CD4-positive, CD25-positive, alpha-beta regulatory T cell (primary cell): Measurements from ENCODE around the gene LSM4. TPM values are rescaled to one million over a fixed set of nuclear protein-coding genes. Genes with fewer than 3 reads are reported as not detected.
A peak's percentile ranks its signal among the peaks of the same experiment; 100 is the strongest.
"Not testable (repeated sequence)": the region's sequence is repeated elsewhere in the genome, so short reads cannot be mapped to it uniquely, and the experiment has no call there.

ENCODE experiments used
- ATAC-seq, 2 donors: fragments of 150-1000 bp; cut with Tn5 transposase; one replicate each; pipeline ENCODE4 v1.10.0; 2021; ENCODE audit warnings: low read depth in 2 of 2, moderate number of reproducible peaks in 2 of 2, moderate library complexity in 1 of 2
- DNase-seq, 3 donors: peaks; one replicate each; pipeline versions ENCODE4 v3.0.0 to v3.0.0-alpha.2; 2012 to 2022; ENCODE audit warnings: mixed read lengths in 1 of 3
- H3K27ac ChIP-seq: one replicate; pipeline ENCODE4 v1.7.0; 2013; ENCODE audit warnings: mild to moderate bottlenecking, low read length; ENCODE audit not compliant: insufficient read depth, poor library complexity, severe bottlenecking
- H3K27me3 ChIP-seq: one replicate; pipeline ENCODE4 v1.7.0; 2013; ENCODE audit warnings: low read length; ENCODE audit not compliant: control insufficient read depth, insufficient read depth
- H3K36me3 ChIP-seq: one replicate; pipeline ENCODE4 v1.7.0; 2013; ENCODE audit warnings: mild to moderate bottlenecking, low read length, moderate library complexity; ENCODE audit not compliant: control insufficient read depth, insufficient read depth
- H3K4me1 ChIP-seq: 2 replicates; pipeline ENCODE4 v1.7.0; 2013; ENCODE audit warnings: mild to moderate bottlenecking, low read length; ENCODE audit not compliant: insufficient read depth, control insufficient read depth, poor library complexity, severe bottlenecking
- H3K4me3 ChIP-seq: one replicate; pipeline ENCODE4 v1.7.0; 2013; ENCODE audit warnings: low read depth, mild to moderate bottlenecking, low read length, moderate library complexity
- H3K9me3 ChIP-seq, 2 experiments: 1 replicate in 1 of 2; 2 replicates in 1 of 2; pipeline ENCODE4 v1.7.0; 2013; ENCODE audit warnings: low read length in 2 of 2, mild to moderate bottlenecking in 1 of 2, moderate library complexity in 1 of 2; ENCODE audit not compliant: control insufficient read depth in 2 of 2
- H3K27ac Mint-ChIP-seq, 3 donors: one replicate each; pipeline ENCODE4 v1.8.0; 2020 to 2022; ENCODE audit warnings: mild to moderate bottlenecking in 3 of 3, mixed read lengths in 3 of 3, moderate library complexity in 2 of 3
- H3K27me3 Mint-ChIP-seq: one replicate; pipeline ENCODE4 v1.8.0; 2022; ENCODE audit warnings: mild to moderate bottlenecking, mixed read lengths
- H3K36me3 Mint-ChIP-seq: one replicate; pipeline ENCODE4 v1.8.0; 2020; ENCODE audit warnings: mixed read lengths
- H3K4me1 Mint-ChIP-seq, 4 donors: one replicate each; pipeline ENCODE4 v1.8.0; 2020 to 2022; ENCODE audit warnings: mixed read lengths in 4 of 4, mild to moderate bottlenecking in 1 of 4
- H3K4me3 Mint-ChIP-seq, 4 donors: one replicate each; pipeline ENCODE4 v1.8.0; 2020 to 2022; ENCODE audit warnings: mild to moderate bottlenecking in 4 of 4, mixed read lengths in 4 of 4, moderate library complexity in 3 of 4
- H3K9me3 Mint-ChIP-seq, 7 donors: one replicate each; pipeline ENCODE4 v1.8.0; 2020 to 2022; ENCODE audit warnings: mixed read lengths in 7 of 7, mild to moderate bottlenecking in 3 of 7, moderate library complexity in 2 of 7
- polyA plus RNA-seq, 4 donors: library from polyadenylated mRNA; unstranded; fragments of 300-500 nt; fragmentation: Illumina TruSeq; gene quantifications; one replicate each; pipeline ENCODE4 v1.2.3, GENCODE V29; 2021
- total RNA-seq: library from RNA; stranded (reverse); gene quantifications from one replicate; pipeline ENCODE4 v1.2.3, GENCODE V29; 2022

LSM4 gene
- total RNA-seq (45.6 TPM), polyA plus RNA-seq (100 to 1,000 TPM; 101 to 118 (median 116) TPM)

DNA sequence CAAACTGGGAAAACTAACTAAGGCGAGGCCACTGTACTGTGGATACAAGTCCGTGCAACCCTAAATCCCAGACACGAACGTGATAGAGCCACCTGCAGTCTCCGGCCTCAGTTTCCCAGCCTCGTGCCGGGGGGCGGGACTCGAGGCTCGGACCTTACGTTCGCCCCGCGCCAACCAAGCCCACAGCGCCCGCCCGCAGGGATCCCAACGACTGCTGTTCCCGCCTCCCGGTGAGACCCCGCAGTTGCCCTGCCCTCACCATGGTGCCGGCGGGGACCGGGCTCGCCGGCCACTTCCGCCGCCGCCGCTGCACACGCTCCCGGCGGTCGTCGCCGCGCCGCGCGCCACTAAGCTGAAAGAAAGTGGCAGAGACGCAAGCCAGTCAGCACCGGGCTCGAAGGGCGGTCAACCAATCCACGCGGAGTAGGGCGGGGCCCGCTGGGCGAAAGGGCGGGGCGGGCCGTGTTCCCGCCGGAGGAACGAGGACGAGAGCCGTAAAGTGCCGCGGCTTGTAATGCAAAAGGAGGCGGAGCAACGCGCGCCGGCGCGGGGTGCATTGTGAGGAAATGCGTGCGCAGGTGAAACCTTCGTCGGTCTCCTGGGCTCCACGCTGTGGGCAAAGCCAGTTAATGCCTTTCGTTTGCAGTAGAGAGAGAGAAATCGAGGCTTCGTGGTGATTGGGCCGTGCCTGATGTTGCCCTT lies at the start of gene LSM4:
LSM4 (minus strand) TSS at position 318 of the 702 bp plus-strand sequence; CDS start at position 262, 56 bp downstream.
- Histone ChIP-seq H3K4me1 (peaks cover 52% of the 10 kb centered on the region), H3K9me3 (no peaks in the 10 kb centered on the region), H3K4me3 (peak within 1 kb of the TSS; percentile 77), H3K27ac (peak within 1 kb of the TSS; percentile 94), H3K36me3 (no peaks in the 10 kb centered on the region), H3K27me3 (no peaks in the 10 kb centered on the region)
- Mint-ChIP-seq H3K27ac (peak within 1 kb of the TSS; percentile 91 to 97 (median 96)), H3K27me3 (no peaks in the 10 kb centered on the region), H3K4me3 (peak within 1 kb of the TSS; percentile 78 to 94 (median 86)), H3K9me3 (peaks cover 0 to 2% (median 0%) of the 10 kb centered on the region in 7 donors), H3K4me1 (peaks cover 22 to 57% (median 34%) of the 10 kb centered on the region in 4 donors), H3K36me3 (peaks cover 3% of the 10 kb centered on the region)
- DNase-seq (peak; percentile 99 to 100 (median 99)), ATAC-seq (peak; percentile 96)

DNA sequence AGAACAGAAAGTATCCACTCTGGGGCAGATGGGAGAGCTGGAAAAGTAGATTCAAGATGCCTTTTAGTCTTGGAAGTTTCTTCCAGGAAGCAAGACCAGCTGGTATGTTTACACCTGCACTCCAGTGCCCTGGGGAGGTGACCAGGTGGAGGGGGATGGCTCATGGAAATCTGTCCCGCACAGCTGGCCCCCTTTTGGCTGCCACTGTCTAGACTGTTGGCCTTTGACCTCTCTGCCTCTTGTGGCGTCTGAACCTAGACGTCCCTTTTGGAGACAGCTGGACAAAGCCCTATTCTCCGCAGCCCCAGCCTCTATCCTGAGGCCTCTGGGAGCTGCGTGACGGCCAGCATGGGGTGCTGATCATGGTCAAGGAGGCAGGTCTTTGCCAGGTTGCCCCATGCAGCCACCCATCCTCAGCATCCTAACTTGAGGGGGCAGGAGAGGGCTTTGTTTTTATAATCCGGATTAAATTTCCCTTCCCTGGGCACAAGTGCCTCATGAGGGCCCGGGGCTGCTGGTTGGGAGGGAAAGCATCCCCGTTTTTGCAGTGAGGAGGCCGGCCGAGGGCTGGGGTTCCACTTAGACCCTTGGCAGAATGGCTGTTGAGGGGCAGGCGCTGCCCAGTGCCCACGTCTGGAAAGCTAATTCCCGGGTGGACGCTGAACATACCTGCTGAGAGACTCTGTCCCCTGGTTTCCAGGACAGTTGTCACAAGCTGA lies 45.8 kb upstream of the LSM4 start:
- peaks cover 12% of the 10 kb centered on the region for H3K36me3 Mint-ChIP-seq
- H3K9me3 Mint-ChIP-seq, result peaks cover 0 to 2% (median 0%) of the 10 kb centered on the region in 7 donors
- peaks cover under 1 to 3% (median 2%) of the 10 kb centered on the region in 4 donors for H3K4me1 Mint-ChIP-seq
- Histone ChIP-seq H3K4me3 (no peak overlapping the region), H3K4me1 (peaks cover 3% of the 10 kb centered on the region), H3K27me3 (no peaks in the 10 kb centered on the region), H3K36me3 (peaks cover 16% of the 10 kb centered on the region), H3K27ac (no peak overlapping the region), H3K9me3 (no peaks in the 10 kb centered on the region)
- H3K27ac Mint-ChIP-seq, result no peak overlapping the region
- ATAC-seq, result no peak
- no peak overlapping the region for H3K4me3 Mint-ChIP-seq
- DNase-seq, result no peak
- H3K27me3 Mint-ChIP-seq, result no peaks in the 10 kb centered on the region

DNA sequence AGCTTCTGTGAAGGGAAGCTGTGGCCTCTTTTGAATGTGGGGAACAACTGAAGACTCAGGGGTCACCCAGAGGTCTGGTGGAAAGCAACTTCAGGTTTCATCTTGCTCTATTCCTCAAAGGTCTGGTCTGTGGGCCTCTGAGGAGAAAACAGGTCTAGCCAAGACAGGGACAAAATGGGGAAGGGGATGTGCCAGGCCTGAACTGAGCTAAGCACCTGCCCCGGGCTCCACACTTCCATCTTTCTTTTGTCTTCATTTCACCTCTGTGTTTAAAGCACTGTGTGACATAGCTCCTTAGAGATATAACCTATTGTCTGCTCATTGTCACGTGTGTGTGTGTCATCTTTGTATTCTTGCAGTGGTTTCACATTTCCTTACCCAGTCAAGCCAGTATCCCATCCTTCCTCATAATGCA lies 43.2 kb upstream of the LSM4 start:
- Mint-ChIP-seq H3K9me3 (no peaks in the 10 kb centered on the region), H3K4me3 (no peak overlapping the region), H3K36me3 (peaks cover 22% of the 10 kb centered on the region), H3K27me3 (no peaks in the 10 kb centered on the region), H3K27ac (no peak overlapping the region), H3K4me1 (no peaks in the 10 kb centered on the region)
- Histone ChIP-seq H3K36me3 (peaks cover 24% of the 10 kb centered on the region), H3K4me1 (no peaks in the 10 kb centered on the region), H3K9me3 (no peaks in the 10 kb centered on the region), H3K27ac (no peak overlapping the region), H3K27me3 (no peaks in the 10 kb centered on the region), H3K4me3 (no peak overlapping the region)
- no peak for DNase-seq
- ATAC-seq, result no peak

- ATAC-seq (no peak), DNase-seq (no peak)
- peak overlapping the region in 1 of 3 donors; percentile 20 for H3K27ac Mint-ChIP-seq
Observed at GRCh38 chr19:18364826-18365528, 42.1 kb upstream of the LSM4 start.

GRCh38 chr19:18364277-18364825 lies 41.5 kb upstream of the LSM4 start:
- ATAC-seq, H3K4me3 ChIP-seq, H3K9me3 Mint-ChIP-seq, H3K4me1 ChIP-seq, H3K4me1 Mint-ChIP-seq, H3K4me3 Mint-ChIP-seq, H3K27me3 Mint-ChIP-seq, DNase-seq, H3K27me3 ChIP-seq, H3K27ac ChIP-seq, H3K27ac Mint-ChIP-seq, H3K9me3 ChIP-seq: not testable (repeated sequence)
- peaks cover 26% of the 10 kb centered on the region for H3K36me3 Mint-ChIP-seq
- H3K36me3 ChIP-seq, result peaks cover 26% of the 10 kb centered on the region

More at GRCh38 chr19:18364826-18365528, 42.1 kb upstream of the LSM4 start:
- Histone ChIP-seq H3K36me3 (peaks cover 24% of the 10 kb centered on the region), H3K27ac (no peak overlapping the region), H3K9me3 (no peaks in the 10 kb centered on the region), H3K4me3 (no peak overlapping the region), H3K4me1 (no peaks in the 10 kb centered on the region), H3K27me3 (no peaks in the 10 kb centered on the region)
- H3K27me3 Mint-ChIP-seq, result no peaks in the 10 kb centered on the region
- H3K36me3 Mint-ChIP-seq, result peaks cover 22% of the 10 kb centered on the region
- H3K4me1 Mint-ChIP-seq, result no peaks in the 10 kb centered on the region
- no peaks in the 10 kb centered on the region for H3K9me3 Mint-ChIP-seq
- no peak overlapping the region for H3K4me3 Mint-ChIP-seq

DNA sequence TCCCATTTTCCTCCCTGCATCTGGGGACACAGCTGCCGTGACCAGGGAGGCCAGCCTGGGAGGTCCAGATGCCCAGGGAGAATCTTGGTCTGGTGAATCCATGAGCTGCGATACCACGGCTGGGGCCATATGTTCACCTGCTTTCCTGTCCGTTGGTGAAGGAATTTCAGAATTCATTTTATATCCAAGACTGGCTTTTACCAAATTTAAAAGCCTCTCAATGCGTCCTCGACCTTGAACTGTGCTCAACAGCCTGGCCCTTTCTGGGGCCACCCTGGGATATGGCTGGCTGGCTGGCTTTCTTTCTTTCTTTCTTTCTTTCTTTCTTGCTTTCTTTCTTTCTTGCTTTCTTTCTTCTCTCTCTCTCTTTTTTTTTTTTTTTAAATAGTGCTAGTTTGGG lies 40.9 kb upstream of the LSM4 start:
- Mint-ChIP-seq H3K4me3 (no peak overlapping the region), H3K4me1 (no peaks in the 10 kb centered on the region), H3K9me3 (no peaks in the 10 kb centered on the region), H3K36me3 (peaks cover 30% of the 10 kb centered on the region), H3K27me3 (no peaks in the 10 kb centered on the region), H3K27ac (no peak overlapping the region)
- DNase-seq (no peak), ATAC-seq (no peak)
- no peaks in the 10 kb centered on the region for H3K27me3 ChIP-seq
- no peak overlapping the region for H3K27ac ChIP-seq
- H3K9me3 ChIP-seq, result no peaks in the 10 kb centered on the region
- H3K4me3 ChIP-seq, result no peak overlapping the region
- H3K4me1 ChIP-seq, result no peaks in the 10 kb centered on the region
- H3K36me3 ChIP-seq, result peaks cover 30% of the 10 kb centered on the region

DNA sequence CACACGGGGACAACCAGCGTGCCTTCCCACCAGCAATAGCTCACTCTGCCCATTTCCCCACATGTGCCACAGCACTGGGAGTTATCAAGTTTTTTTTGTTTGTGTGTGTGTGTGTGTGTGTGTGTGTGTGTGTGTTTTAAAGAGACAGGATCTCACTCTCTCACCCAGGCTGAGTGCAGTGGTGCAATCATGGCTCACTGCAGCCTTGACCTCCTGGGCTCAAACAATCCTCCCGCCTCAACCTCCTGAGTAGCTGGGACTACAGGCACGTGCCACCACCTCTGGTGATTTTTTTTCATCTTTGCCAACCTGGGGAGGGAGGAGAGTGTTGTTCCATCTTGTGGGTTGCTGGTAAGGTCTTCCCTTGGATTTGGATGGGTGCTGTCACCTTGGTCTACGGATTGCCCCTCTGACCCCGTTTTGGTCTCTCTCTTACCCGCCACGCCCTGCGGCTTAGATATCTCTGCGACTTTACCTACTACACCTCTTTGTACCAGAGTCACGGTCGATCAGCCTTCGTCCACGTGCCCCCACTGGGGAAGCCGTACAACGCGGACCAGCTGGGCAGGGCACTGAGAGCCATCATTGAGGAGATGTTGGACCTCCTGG lies 40.2 kb upstream of the LSM4 start:
- Mint-ChIP-seq H3K4me1 (no peaks in the 10 kb centered on the region), H3K36me3 (peaks cover 36% of the 10 kb centered on the region), H3K4me3 (no peak overlapping the region), H3K27ac (no peak overlapping the region), H3K27me3 (no peaks in the 10 kb centered on the region), H3K9me3 (no peaks in the 10 kb centered on the region)
- ATAC-seq (no peak), DNase-seq (no peak)
- H3K9me3 ChIP-seq, result no peaks in the 10 kb centered on the region
- no peaks in the 10 kb centered on the region for H3K4me1 ChIP-seq
- H3K27me3 ChIP-seq, result no peaks in the 10 kb centered on the region
- no peak overlapping the region for H3K4me3 ChIP-seq
- no peak overlapping the region for H3K27ac ChIP-seq
- H3K36me3 ChIP-seq, result peaks cover 30% of the 10 kb centered on the region
